CD4-positive, alpha-beta T cell treated with Interleukin-2 at 100 ng/mL for 4 hours (primary cell): ENCODE data around the gene ZNF165.
A peak's percentile ranks its signal among the peaks of the same experiment; 100 is the strongest.
"Not testable (repeated sequence)": the region's sequence is repeated elsewhere in the genome, so short reads cannot be mapped to it uniquely, and the experiment has no call there.

Experiments used
- DNase-seq: peaks from one replicate; pipeline ENCODE4 v3.0.0-alpha.2; 2020; ENCODE audit warnings: low spot score

Gene ZNF165

GRCh38 chr6:28080381-28080630, at the start of gene ZNF165:
ZNF165 (plus strand) TSS chr6:28080568; CDS start chr6:28085481, 4,913 bp downstream.
- DNase-seq, result not testable (repeated sequence)

- DNase-seq, result no peak
These were observed 26.8 kb upstream of the ZNF165 start for GRCh38 chr6:28053584-28053983.

GRCh38 chr6:28060405-28060804, 20.0 kb upstream of the ZNF165 start:
- DNase-seq, result no peak

- no peak for DNase-seq
These were observed 16.1 kb upstream of the ZNF165 start for GRCh38 chr6:28064272-28064671.

- no peak for DNase-seq
These were observed 12.3 kb upstream of the ZNF165 start for GRCh38 chr6:28068067-28068466.

- not testable (repeated sequence) for DNase-seq
These were observed 9.4 kb upstream of the ZNF165 start for GRCh38 chr6:28070968-28071367.

GRCh38 chr6:28078050-28078449, 2.3 kb upstream of the ZNF165 start:
- no peak for DNase-seq

- no peak for DNase-seq
These were observed 1.5 kb upstream of the ZNF165 start for GRCh38 chr6:28078836-28079235.

GRCh38 chr6:28080631-28081485, 490 bp downstream of the ZNF165 start:
- DNase-seq, result peak; percentile 95

- peak; percentile 43 for DNase-seq
These were observed 1.1 kb downstream of the ZNF165 start for GRCh38 chr6:28081486-28081751.

- no peak for DNase-seq
These were observed 2.6 kb downstream of the ZNF165 start for GRCh38 chr6:28082939-28083338.

- DNase-seq, result no peak
These were observed 8.7 kb downstream of the ZNF165 start for GRCh38 chr6:28089054-28089453.

- DNase-seq, result no peak
These were observed 10.7 kb downstream of the ZNF165 start for GRCh38 chr6:28090917-28091586.

GRCh38 chr6:28102222-28102621, 21.9 kb downstream of the ZNF165 start:
- DNase-seq, result not testable (repeated sequence)

GRCh38 chr6:28102699-28103098, 22.3 kb downstream of the ZNF165 start:
- not testable (repeated sequence) for DNase-seq

- DNase-seq, result peak; percentile 85
These were observed 24.2 kb downstream of the ZNF165 start for GRCh38 chr6:28104392-28105244.

- DNase-seq, result no peak
These were observed 24.9 kb downstream of the ZNF165 start for GRCh38 chr6:28105245-28105639.

GRCh38 chr6:28107506-28107905, 27.1 kb downstream of the ZNF165 start:
- DNase-seq, result no peak

- no peak for DNase-seq
These were observed 31.6 kb downstream of the ZNF165 start for GRCh38 chr6:28111964-28112363.

- no peak for DNase-seq
These were observed 35.4 kb downstream of the ZNF165 start for GRCh38 chr6:28115799-28116198.

- no peak for DNase-seq
These were observed 37.1 kb downstream of the ZNF165 start for GRCh38 chr6:28117386-28118050.

GRCh38 chr6:28118217-28118616, 37.8 kb downstream of the ZNF165 start:
- DNase-seq, result no peak
